ENCODE measurements around the gene ERC1.

DNA sequence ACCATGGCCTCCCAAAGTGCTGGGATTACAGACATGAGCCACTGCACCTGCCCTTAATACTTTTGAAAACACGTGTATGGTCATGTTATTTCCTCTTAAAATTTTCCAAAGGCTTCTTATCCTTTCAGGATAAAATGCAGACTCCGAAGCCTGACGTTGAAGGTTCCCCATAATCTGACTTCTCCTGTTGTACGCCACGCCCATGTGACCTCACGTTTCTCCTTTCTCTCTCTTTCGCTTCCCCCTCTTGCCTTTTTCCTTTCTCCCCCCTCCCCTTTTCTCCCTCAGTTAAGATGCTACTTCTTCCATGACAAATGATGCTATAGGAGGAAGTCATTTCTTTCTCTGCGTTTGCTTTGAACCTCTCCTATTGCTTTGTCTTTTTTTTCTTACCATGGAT lies 337.4 kb downstream of the ERC1 start:
- TF ChIP-seq EZH2 (IDR thresholded peaks at IDR 0.05; ENCODE audit: borderline replicate concordance) (no peak), EZH2phosphoT487 (IDR thresholded peaks at IDR 0.05; ENCODE audit: low read depth, severe bottlenecking, unreplicated experiment) (no peak)

Measured in hepatocyte (in vitro differentiated cells).